GM12873 (cell line): ENCODE results near the gene S100A10.

Experiments
- TF ChIP-seq, protein P1 (sequence below): IDR thresholded peaks from 2 replicates; pipeline ENCODE4 v1.5.1; 2012; ENCODE audit warnings: low read depth, mild to moderate bottlenecking, moderate library complexity, low read length, control low read depth; ENCODE audit not compliant: insufficient read depth; ENCODE audit errors: missing control alignments

S100A10 gene

DNA sequence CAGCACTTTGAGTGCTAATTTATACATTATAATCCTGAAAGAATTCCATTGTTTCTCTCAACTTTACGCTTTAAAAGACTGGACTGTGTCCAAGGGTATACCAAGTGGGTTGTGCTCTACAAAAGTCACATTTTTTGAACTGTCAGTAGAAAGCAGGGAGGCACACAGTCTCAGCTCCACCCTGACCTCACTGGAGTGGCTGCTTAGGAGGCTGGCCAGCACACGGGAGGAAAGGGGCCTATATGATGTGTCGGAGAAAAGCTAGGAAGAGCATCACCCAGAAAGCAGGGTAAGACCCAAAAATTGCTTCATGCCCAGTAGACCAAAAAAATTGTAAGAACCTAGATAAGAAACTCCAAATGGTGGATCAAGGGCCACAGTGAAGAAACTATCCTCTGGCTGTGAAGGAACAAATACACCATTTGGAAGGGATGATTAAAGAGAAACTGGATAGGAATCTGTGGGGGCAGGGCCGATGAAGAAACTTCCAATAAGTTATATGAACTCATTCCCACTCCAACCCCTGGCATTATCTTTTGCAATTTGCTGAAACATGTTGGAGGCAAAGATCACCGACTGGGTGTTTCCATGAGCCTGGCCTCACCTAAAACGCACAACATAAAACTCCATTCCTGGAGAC, 1.9 kb downstream of the S100A10 start:
- TF ChIP-seq, protein P1, sequence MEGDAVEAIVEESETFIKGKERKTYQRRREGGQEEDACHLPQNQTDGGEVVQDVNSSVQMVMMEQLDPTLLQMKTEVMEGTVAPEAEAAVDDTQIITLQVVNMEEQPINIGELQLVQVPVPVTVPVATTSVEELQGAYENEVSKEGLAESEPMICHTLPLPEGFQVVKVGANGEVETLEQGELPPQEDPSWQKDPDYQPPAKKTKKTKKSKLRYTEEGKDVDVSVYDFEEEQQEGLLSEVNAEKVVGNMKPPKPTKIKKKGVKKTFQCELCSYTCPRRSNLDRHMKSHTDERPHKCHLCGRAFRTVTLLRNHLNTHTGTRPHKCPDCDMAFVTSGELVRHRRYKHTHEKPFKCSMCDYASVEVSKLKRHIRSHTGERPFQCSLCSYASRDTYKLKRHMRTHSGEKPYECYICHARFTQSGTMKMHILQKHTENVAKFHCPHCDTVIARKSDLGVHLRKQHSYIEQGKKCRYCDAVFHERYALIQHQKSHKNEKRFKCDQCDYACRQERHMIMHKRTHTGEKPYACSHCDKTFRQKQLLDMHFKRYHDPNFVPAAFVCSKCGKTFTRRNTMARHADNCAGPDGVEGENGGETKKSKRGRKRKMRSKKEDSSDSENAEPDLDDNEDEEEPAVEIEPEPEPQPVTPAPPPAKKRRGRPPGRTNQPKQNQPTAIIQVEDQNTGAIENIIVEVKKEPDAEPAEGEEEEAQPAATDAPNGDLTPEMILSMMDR: no peak

DNA sequence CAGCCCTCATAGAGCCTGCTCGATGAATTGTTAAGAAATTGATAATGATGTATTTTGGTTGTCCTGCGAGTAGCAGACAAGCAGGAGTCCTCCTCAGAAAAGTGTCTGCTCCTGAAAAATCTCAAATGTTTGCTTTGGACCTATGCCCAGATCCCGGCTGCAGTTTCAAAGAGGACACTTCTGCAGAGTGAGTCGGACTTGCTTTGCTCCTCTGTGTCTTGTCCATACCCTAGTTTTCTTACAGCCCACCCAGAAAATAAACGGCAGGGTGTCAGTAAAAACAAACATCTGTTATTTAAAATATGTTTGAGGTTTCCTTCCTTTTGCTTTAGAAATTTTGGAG, 2.8 kb downstream of the S100A10 start:
- TF ChIP-seq, protein P1: no peak

DNA sequence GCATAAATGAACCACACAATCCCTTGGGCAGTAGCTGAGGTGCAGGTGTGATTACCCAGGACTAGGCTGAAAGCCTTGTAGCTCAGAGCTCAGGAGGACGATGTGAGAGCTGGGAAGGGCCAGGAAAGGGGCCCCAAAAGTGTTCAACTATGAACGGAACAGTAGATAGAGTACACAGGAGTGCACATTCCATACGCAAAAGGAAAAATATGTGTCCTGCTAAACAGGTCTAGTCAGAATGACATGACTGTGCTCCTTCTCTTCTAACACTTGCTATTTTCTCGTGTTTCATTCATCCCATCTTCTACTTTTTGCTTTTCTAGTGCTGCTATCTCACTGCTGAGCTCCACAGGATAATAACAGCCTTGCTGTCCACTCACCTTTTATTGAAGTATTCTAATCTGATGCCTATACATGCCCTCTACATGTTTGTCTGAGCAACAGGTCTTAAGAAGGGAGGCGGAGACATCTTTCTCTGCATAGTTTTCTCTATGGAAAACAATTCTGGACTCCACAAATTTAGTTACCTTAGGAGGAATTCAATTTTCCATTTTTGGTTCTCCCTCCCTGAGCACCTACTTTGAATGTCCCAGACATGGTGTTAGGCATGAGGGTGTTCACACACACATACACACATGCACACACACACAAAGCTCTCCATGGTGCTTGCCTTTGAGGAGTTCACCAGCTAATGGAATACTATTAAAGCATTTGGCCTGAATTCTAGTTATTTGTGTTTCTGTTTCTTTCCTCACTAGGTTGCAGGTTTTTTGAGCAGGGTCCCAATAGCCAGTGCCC, 3.4 kb downstream of the S100A10 start:
- TF ChIP-seq, protein P1: no peak

DNA sequence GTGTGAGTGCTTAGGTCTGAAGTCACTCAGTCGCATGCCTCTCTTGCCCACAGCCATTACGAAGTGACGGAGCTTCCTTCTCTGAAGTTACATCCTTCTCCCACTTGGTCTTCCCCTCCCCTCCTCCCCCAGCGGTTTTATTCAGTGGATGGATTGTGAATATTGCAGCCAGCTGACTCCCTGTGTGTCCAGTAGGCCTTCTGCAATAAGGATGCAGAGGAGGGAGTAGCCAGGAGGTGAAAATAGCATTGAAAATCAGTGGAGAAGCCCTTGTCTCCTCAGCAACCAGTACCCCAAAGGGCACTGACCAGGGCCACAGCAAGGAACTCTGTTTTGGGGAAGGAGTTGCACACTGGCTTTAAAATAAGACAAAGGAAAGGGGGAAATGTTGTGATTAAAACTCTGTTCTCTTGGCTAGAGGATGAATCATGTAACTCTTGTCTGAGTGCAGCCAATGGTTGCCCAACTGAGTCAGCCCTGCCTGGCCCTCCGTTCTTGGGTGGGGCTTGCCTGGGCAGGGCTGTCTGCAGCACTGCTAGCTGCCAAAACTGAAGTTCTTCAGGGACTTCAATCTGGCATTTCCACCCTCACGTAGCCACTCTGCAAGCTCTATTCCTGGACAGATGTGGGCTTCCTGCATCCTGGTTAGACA, 4.3 kb downstream of the S100A10 start:
- TF ChIP-seq, protein P1: no peak

DNA sequence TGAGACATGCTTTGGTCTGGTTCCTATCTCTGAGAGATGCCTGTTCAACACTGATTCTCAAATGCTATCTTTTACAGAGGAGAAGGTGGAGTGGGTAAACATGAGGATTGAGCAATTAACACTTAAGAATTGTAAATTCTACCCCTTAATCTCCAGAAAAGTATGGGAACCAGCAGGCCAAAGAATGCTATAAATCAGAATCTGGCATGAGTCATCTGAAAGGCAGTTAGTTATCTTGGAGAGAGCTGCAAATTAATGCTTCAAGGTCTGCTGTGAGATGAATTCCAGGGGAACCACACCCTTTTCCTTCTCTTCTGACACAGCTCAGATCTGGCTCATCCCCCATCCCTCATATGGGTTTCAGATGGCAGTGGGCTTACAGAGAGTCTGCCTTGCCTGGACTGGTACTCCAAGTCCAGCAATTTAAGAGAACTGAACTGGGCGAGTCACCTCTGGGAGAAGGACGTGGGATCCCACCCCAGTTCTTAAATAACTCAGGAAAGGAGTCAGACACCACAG, 5.2 kb downstream of the S100A10 start:
- TF ChIP-seq, protein P1: no peak

DNA sequence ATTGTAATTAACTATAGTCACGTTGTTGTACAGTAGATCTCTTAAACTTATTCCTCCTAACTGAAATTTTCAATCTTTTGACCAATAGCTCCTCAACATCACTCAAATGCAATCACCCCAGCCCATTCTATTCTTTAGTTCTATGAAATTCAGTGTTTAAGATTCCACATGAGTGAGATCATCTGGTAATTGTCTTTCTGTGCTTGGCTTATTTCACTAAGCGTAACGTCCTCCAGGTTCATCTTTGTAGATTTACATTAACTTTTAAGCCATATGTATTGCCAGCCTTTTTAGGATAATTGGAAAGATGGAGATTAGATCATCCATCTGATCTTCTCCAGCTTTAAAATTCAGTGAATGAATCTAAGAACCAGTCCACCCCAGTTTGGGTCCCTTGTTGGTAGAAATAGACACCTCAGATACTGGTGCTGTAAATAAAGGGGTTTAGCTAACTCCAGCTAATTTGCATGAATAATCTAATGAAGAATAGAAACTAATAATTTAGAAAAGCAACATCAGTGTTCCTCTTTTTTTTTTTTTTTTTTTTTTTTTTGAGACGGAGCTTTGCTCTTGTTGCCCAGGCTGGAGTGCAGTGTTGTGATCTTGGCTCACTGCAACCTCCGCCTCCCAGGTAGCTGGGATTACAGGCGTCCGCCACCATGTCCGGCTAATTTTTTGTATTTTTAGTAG, 7.0 kb downstream of the S100A10 start:
- TF ChIP-seq, protein P1: no peak
